AG08396 (cell line): ENCODE results near the gene TTC38.
"Not testable (repeated sequence)": the region's sequence is repeated elsewhere in the genome, so short reads cannot be mapped to it uniquely, and the experiment has no call there.

Source experiments
- DNase-seq: peaks from one replicate; pipeline ENCODE4 v3.0.0; 2012; ENCODE audit warnings: low spot score, mixed read lengths

The TTC38 gene

GRCh38 chr22:46296257-46297150, 28.7 kb downstream of the TTC38 start, which contains the start of gene GTSE1:
Gene GTSE1 (plus strand): TSS chr22:46296870. CDS start chr22:46297401, 531 bp downstream.
- DNase-seq, result peak; percentile 100

GRCh38 chr22:46297151-46297812, 29.5 kb downstream of the TTC38 start:
- peak; percentile 60 for DNase-seq

DNA sequence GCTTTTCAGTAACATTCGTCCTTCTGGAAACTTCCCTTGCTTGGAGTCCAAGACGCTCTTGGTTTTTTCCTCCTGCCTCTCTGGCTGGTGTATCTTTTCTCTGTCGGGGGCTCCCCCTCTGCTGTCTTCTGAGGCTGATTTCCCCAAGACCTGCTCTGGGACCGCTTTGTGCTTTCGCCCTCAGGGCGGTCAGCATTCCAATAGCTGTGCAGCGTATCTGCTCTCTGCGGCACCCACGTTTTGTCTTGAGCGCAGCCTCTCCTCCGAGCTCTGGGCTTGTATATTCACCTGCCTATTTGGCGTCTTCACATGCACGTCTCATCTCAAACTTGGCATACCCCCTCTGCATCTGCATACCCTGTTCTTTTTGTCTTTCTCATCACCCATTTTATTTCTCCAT, 31.3 kb downstream of the TTC38 start:
- DNase-seq, result no peak

DNA sequence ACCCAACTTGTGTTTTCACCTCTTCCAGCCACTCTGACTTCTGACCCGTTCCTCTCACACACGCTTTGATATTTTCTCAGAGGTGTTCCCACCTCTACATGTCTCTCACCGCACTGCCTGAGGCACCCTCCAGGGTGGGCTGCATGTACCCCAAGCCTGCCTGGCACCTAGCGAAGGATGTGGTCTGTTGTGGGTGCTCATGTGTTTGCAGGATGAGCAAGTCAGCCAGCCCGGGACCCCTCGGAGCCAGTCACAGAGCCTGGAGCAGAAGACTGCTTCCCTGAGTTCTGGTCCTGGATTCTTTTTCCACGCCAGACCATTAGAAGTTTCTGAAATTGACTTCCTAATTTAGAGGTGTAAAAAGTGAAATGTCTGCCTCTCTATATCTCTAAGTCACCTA, 32.7 kb downstream of the TTC38 start:
- DNase-seq, result no peak

GRCh38 chr22:46303347-46303965, 35.6 kb downstream of the TTC38 start:
- DNase-seq, result peak; percentile 71

GRCh38 chr22:46308283-46308988, 40.6 kb downstream of the TTC38 start:
- no peak for DNase-seq

- no peak for DNase-seq
Observed at GRCh38 chr22:46309526-46310085, 41.8 kb downstream of the TTC38 start.

DNA sequence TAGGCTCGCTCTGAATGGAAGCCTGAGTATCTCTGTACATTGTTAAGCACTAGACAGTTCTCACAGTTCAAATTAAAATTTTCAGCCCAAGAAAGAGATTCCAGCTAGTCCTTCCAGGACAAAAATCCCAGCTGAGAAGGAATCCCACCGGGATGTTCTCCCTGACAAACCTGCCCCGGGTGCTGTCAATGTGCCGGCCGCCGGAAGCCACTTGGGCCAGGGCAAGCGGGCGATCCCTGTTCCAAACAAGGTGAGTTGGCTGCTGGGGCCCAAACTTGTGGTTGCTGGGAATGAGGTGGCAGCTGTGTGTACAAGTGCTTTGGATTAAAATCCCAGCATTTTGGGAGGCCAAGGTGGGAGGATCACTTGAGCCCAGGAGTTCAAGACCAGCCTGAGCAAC, 44.2 kb downstream of the TTC38 start:
- DNase-seq, result no peak

- DNase-seq, result not testable (repeated sequence)
Observed at GRCh38 chr22:46312848-46313247, 45.0 kb downstream of the TTC38 start.

- no peak for DNase-seq
Observed at GRCh38 chr22:46315976-46316375, 48.2 kb downstream of the TTC38 start.

GRCh38 chr22:46317646-46318045, 49.8 kb downstream of the TTC38 start:
- no peak for DNase-seq

- DNase-seq, result no peak
Observed at GRCh38 chr22:46318576-46318975, 50.8 kb downstream of the TTC38 start.

DNA sequence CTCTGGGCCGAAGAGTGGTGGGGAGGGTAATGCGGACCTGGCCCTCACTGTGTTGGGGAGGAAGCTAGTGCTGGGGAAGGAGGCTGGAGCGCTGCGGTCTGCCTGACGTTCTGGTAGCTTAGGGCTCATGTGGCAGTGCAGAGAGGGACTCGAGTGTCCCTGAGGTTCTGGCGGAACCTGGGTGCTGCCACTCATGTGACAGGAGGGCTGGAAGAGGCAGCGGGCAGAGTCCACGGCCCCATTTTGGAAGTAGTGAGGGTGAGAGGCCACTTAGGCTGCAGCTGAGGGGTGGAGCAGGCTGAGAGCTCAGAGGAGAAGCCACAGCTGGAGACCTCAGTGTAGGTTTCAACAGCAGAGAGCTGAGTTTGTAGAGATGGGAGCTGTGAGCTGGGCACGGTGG, 51.5 kb downstream of the TTC38 start:
- DNase-seq, result no peak

- DNase-seq, result no peak
Observed at GRCh38 chr22:46320166-46320710, 52.4 kb downstream of the TTC38 start.

DNA sequence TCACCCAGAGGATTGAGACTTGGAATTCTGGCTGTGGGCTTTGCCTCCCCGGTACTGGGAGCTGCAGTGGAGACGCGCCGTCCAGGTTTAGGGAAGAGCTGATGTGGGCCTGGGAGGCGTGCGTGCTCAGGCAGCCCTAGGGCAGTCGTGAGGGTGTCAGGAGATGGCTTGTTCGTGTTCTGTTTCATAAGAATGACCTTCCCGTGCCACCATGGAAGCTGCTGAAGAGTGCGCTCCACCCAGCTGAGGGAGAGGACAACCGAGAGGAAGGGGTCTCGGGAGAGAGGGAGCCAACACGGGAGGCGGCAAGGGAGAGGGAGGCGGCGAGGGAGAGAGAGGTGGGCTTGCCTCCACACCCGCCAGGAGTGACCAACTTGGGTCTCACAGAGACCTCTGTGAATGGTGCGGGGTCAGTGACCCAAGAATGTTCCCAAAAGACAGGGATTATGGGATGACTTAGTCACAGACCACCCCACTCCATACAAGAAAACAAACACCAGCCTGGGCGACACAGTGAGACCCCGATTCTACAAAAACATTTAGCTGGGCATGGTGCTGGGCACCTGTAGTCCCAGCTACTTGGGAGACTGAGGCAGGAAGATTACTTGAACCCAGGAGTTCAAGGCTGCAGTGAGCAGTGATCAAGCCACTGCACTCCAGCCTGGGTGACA, 53.0 kb downstream of the TTC38 start:
- DNase-seq, result no peak

- DNase-seq, result no peak
Observed at GRCh38 chr22:46322711-46323110, 54.9 kb downstream of the TTC38 start.

- no peak for DNase-seq
Observed at GRCh38 chr22:46323162-46323561, 55.4 kb downstream of the TTC38 start.

DNA sequence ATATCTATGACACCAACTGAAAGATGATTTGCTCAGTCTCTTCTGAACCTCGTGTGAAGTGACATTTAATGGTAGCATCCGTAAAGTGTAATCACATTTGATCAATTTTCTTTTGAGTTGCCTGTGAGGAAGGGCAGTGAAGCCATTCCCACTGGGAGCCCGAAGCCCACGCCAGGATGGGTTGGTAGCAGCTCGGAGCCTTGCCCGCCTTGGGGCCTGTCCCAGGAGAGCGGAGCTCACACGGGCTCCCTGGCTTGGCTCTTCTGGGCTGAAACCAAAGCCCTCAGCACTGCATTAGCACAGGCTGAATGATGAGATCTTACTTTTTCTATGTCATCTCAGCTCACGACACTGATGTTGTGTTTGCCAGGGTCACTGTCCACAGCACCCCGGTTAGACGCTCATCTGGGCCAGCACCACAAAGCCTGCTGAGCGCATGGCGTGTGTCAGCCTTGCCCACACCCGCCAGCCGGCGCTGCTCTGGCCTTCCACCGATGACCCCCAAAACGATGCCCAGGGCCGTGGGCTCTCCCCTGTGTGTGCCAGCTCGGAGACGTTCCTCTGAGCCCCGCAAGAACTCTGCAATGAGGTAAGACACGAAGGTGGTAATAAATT, 58.4 kb downstream of the TTC38 start:
- no peak for DNase-seq

- DNase-seq, result no peak
Observed at GRCh38 chr22:46327691-46328465, 60.1 kb downstream of the TTC38 start.

DNA sequence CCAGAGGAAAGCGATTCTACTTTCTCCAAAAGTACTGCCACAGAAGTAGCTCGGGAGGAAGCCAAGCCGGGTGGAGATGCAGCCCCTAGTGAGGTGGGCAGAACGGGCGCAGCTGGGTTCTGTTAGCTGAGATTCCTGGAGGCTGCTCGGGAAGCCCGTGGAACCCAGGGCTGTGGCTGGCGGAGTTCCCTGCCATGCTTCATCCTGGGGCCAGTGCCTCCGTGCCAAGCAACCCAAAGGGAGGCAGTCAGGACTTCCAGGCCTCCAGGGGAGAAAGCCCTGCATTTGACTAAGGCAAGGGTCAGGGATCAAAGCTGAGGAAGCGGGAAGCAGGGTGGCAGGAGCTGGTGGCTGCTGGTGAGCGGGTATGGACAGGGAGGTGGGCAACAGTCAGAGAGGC, 61.0 kb downstream of the TTC38 start:
- no peak for DNase-seq
